Left lobe of liver (tissue), 2 donors: Measurements from ENCODE around the gene FBXO10. TPM values are rescaled to one million over a fixed set of nuclear protein-coding genes. Genes with fewer than 3 reads are reported as not detected.
A peak's percentile ranks its signal among the peaks of the same experiment; 100 is the strongest.

Source experiments
- ATAC-seq: fragments of 200-7000 bp; cut with Tn5 transposase; one replicate; pipeline ENCODE4 v1.9.1; 2020; ENCODE audit warnings: mild to moderate bottlenecking, moderate library complexity
- DNase-seq: peaks from one replicate; pipeline ENCODE4 v3.0.0-alpha.2; 2020; ENCODE audit warnings: low spot score
- total RNA-seq: library from RNA; stranded (reverse); gene quantifications from one replicate; pipeline ENCODE4 v1.2.1, GENCODE V29; 2021
- donor health status: DM: no; HTN: no; CAD: no; lungs with moderate emphysema.
- donor health status: DM: no; HTN: yes; CAD: no.

FBXO10 gene
- total RNA-seq, 1 donor from 2014 or later = 3.4 TPM

GRCh38 chr9:37596504-37596903 is 20.3 kb upstream of the FBXO10 start:
- no peak for ATAC-seq
- DNase-seq = no peak

- no peak for DNase-seq
- ATAC-seq = no peak
Observed at GRCh38 chr9:37593883-37594448, 17.8 kb upstream of the FBXO10 start.

- peak; percentile 96 for ATAC-seq
- peak; percentile 95 for DNase-seq
Observed at GRCh38 chr9:37592108-37592951, 16.1 kb upstream of the FBXO10 start, which contains the start of gene TOMM5. TOMM5 (minus strand) TSS chr9:37592597; CDS start chr9:37592532, 65 bp downstream.

GRCh38 chr9:37587521-37587920 is 11.3 kb upstream of the FBXO10 start:
- DNase-seq = no peak
- no peak for ATAC-seq

- no peak for DNase-seq
- no peak for ATAC-seq
Observed at GRCh38 chr9:37583522-37584121, 7.4 kb upstream of the FBXO10 start.

GRCh38 chr9:37582548-37583157 is 6.5 kb upstream of the FBXO10 start:
- ATAC-seq (peak; percentile 82), DNase-seq (no peak)

GRCh38 chr9:37575511-37575914 is 667 bp downstream of the FBXO10 start:
- peak; percentile 43 for ATAC-seq

GRCh38 chr9:37575001-37575400 is 1.2 kb downstream of the FBXO10 start:
- DNase-seq (no peak), ATAC-seq (no peak)

More at GRCh38 chr9:37575511-37575914, 667 bp downstream of the FBXO10 start:
- DNase-seq = no peak

- no peak for DNase-seq
Observed at GRCh38 chr9:37574241-37574721, 1.9 kb downstream of the FBXO10 start.

GRCh38 chr9:37571282-37571681 is 4.9 kb downstream of the FBXO10 start:
- no peak for DNase-seq
- no peak for ATAC-seq

More at GRCh38 chr9:37574241-37574721, 1.9 kb downstream of the FBXO10 start:
- no peak for ATAC-seq

GRCh38 chr9:37566716-37567115 is 9.5 kb downstream of the FBXO10 start:
- no peak for DNase-seq
- ATAC-seq = no peak

- ATAC-seq (no peak), DNase-seq (no peak)
Observed at GRCh38 chr9:37565661-37566618, 10.2 kb downstream of the FBXO10 start.

- DNase-seq = no peak
- no peak for ATAC-seq
Observed at GRCh38 chr9:37564916-37565315, 11.3 kb downstream of the FBXO10 start.

GRCh38 chr9:37563806-37564513 is 12.2 kb downstream of the FBXO10 start:
- ATAC-seq (no peak), DNase-seq (no peak)

GRCh38 chr9:37562826-37563225 is 13.4 kb downstream of the FBXO10 start:
- DNase-seq (no peak), ATAC-seq (no peak)

GRCh38 chr9:37561682-37562081 is 14.5 kb downstream of the FBXO10 start:
- ATAC-seq (no peak), DNase-seq (no peak)

GRCh38 chr9:37559855-37560592 is 16.2 kb downstream of the FBXO10 start:
- no peak for DNase-seq
- no peak for ATAC-seq

GRCh38 chr9:37559125-37559524 is 17.1 kb downstream of the FBXO10 start:
- ATAC-seq (no peak), DNase-seq (no peak)

- DNase-seq (no peak), ATAC-seq (no peak)
Observed at GRCh38 chr9:37555786-37556185, 20.4 kb downstream of the FBXO10 start.
